HTERT RPE-1 (cell line): ENCODE measurements around the gene NQO2.

Source experiments
- in situ Hi-C: fragments of 300-500 bp; cut with MboI; formaldehyde crosslinking; loops from 4 replicates; pipeline ENCODE4 v1.14.3; 2020; ENCODE audit warnings: low sequenced_read_pairs

NQO2 gene

GRCh38 chr6:2999618-3000557 lies at the start of gene NQO2:
Gene NQO2, plus strand, starts transcription at chr6:2999894. Its CDS starts 6,659 bp downstream, at chr6:3006553.
- in situ Hi-C loops, result no loop called here

- in situ Hi-C loops, result no loop called here
Observed at GRCh38 chr6:2950713-2951112, 49.0 kb upstream of the NQO2 start.

GRCh38 chr6:2951728-2952127 lies 48.0 kb upstream of the NQO2 start:
- in situ Hi-C loops, result no loop called here

- in situ Hi-C loops, result no loop called here
Observed at GRCh38 chr6:2952557-2953095, 47.1 kb upstream of the NQO2 start.

GRCh38 chr6:2953098-2953497 lies 46.6 kb upstream of the NQO2 start:
- in situ Hi-C loops, result no loop called here

GRCh38 chr6:2956930-2957685 lies 42.6 kb upstream of the NQO2 start:
- in situ Hi-C loops, result no loop called here

- in situ Hi-C loops, result no loop called here
Observed at GRCh38 chr6:2957696-2958330, 41.9 kb upstream of the NQO2 start.

- in situ Hi-C loops, result no loop called here
Observed at GRCh38 chr6:2958331-2958711, 41.4 kb upstream of the NQO2 start.

- in situ Hi-C loops, result no loop called here
Observed at GRCh38 chr6:2958776-2959175, 40.9 kb upstream of the NQO2 start.

- in situ Hi-C loops, result no loop called here
Observed at GRCh38 chr6:2959909-2960719, 39.6 kb upstream of the NQO2 start.

- in situ Hi-C loops, result no loop called here
Observed at GRCh38 chr6:2960935-2961334, 38.8 kb upstream of the NQO2 start.

- in situ Hi-C loops, result no loop called here
Observed at GRCh38 chr6:2961506-2961905, 38.2 kb upstream of the NQO2 start.

- in situ Hi-C loops, result no loop called here
Observed at GRCh38 chr6:2962004-2962403, 37.7 kb upstream of the NQO2 start.

GRCh38 chr6:2962636-2963035 lies 37.1 kb upstream of the NQO2 start:
- in situ Hi-C loops, result no loop called here

- in situ Hi-C loops, result no loop called here
Observed at GRCh38 chr6:2963756-2964155, 35.9 kb upstream of the NQO2 start.

- in situ Hi-C loops, result no loop called here
Observed at GRCh38 chr6:2964793-2965505, 34.7 kb upstream of the NQO2 start.

- in situ Hi-C loops, result no loop called here
Observed at GRCh38 chr6:2966347-2966746, 33.3 kb upstream of the NQO2 start.

GRCh38 chr6:2967936-2968335 lies 31.8 kb upstream of the NQO2 start:
- in situ Hi-C loops, result no loop called here

GRCh38 chr6:2968600-2969135 lies 31.0 kb upstream of the NQO2 start:
- in situ Hi-C loops, result no loop called here

- in situ Hi-C loops, result no loop called here
Observed at GRCh38 chr6:2969549-2969948, 30.1 kb upstream of the NQO2 start.
